ENCODE measurements around the gene CSF1R.

The CSF1R gene

DNA sequence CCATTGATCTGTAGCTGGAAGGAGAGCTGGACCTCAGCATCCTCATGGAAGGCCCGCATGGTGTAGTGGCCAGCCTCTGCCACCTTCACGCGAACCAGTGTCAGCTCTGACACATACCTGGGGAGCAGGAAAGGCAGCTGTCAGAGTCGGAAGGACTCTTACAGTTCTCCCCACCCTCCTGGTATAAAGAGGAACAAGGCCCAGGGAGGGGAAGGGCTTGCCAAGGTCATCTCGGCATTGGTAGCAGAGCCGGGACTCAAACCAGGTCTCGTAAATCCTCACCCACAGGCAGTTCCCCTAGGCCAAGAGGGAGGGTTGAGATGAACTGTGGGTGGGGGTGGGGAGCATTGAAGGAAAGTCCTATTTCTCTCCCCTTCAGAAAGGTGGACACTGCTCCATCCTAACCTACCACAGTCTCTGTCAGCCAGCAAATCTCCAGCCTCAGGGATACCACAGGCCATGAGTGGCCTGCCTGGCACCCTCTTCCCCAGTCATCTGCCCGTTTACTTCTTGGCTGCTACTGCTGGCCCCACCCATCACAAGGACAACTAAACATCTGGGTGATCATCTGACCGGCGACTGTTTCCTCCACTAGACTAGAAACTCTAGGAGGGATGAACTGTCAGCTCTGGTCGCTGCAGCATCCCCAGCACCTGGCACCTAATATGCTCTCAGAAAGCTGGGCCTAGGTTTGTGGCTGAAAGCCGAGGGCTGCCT, 45.8 kb upstream of the CSF1R start:
- TF ChIP-seq, protein P1, sequence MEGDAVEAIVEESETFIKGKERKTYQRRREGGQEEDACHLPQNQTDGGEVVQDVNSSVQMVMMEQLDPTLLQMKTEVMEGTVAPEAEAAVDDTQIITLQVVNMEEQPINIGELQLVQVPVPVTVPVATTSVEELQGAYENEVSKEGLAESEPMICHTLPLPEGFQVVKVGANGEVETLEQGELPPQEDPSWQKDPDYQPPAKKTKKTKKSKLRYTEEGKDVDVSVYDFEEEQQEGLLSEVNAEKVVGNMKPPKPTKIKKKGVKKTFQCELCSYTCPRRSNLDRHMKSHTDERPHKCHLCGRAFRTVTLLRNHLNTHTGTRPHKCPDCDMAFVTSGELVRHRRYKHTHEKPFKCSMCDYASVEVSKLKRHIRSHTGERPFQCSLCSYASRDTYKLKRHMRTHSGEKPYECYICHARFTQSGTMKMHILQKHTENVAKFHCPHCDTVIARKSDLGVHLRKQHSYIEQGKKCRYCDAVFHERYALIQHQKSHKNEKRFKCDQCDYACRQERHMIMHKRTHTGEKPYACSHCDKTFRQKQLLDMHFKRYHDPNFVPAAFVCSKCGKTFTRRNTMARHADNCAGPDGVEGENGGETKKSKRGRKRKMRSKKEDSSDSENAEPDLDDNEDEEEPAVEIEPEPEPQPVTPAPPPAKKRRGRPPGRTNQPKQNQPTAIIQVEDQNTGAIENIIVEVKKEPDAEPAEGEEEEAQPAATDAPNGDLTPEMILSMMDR (IDR thresholded peaks at IDR 0.05; ENCODE audit: insufficient read depth, low read length, missing control alignments) = no peak
- ChIA-PET POLR2A (interaction anchor here (2.8 kb wide), 1 partner anchor 11 kb away, joined by 9 read pairs; no protein-coding TSS in a partner anchor), CTCF (interaction anchor here (0.9 to 16.8 kb wide), 10 partner anchors 9 to 125 kb away, joined by 3 to 222 read pairs (median 4); no protein-coding TSS in a partner anchor)
- no peak for DNase-seq (ENCODE audit: low read depth, low spot score)
- no peak overlapping the region for H3K4me3 ChIP-seq (ENCODE audit: low read depth, low read length)

DNA sequence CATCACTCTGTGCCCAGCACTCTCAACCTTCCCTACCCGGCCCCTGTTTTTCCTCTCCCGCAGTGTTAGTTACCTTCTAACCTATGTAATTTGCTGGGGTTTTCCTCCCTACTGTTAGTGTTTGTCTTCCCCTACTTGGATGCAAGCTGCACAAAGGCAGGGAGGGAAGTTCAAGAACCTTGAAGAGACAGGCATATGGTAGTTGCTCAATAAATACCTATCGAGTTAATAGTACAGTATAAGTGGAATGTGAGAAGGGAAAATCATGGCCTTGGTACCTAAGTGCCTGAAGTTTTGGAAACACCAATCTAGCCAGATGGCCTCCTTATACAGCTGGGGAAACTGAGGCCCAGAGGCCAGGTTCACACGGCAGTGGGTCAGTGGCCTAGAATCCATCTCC, 45.1 kb upstream of the CSF1R start:
- no peak for DNase-seq (ENCODE audit: low read depth, low spot score)
- H3K4me3 ChIP-seq (ENCODE audit: low read depth, low read length) = no peak overlapping the region
- TF ChIP-seq, protein P1 (IDR thresholded peaks at IDR 0.05; ENCODE audit: insufficient read depth, low read length, missing control alignments) = no peak
- CTCF ChIA-PET = interaction anchor here (0.9 to 16.8 kb wide), 9 partner anchors 9 to 124 kb away, joined by 3 to 222 read pairs (median 6); no protein-coding TSS in a partner anchor
- POLR2A ChIA-PET = interaction anchor here (2.8 kb wide), 1 partner anchor 12 kb away, joined by 9 read pairs; no protein-coding TSS in a partner anchor

DNA sequence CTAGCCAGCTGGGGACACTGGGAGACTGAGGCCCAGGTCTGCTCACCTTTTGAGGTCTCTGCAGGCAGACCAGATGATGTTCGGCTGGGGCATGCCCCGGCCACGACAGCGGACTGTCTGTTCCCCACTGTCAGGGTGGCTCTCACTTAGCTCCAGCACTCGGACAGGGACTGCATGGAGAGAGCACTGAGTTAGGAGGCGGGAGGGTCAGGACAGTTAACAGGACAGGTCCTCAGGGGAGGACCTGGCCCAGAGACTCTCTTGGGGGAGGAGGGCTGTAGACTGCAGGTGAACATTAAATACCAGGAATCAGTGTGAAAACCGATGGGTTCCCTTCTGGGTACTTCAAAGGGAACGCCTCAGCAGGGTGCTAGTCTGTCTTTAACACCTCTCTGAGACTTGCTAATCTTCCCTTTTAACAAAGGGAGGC, 44.2 kb upstream of the CSF1R start:
- POLR2A ChIA-PET = interaction anchor here (1.0 to 2.8 kb wide), 3 partner anchors 8 to 88 kb away, joined by 3 to 9 read pairs (median 3); no protein-coding TSS in a partner anchor
- CTCF ChIA-PET = interaction anchor here (0.7 to 16.8 kb wide), 21 partner anchors 8 to 221 kb away, joined by 3 to 222 read pairs (median 4); no protein-coding TSS in a partner anchor
- TF ChIP-seq, protein P1 (IDR thresholded peaks at IDR 0.05; ENCODE audit: insufficient read depth, low read length, missing control alignments) = no peak
- H3K4me3 ChIP-seq (ENCODE audit: low read depth, low read length) = no peak overlapping the region
- DNase-seq (ENCODE audit: low read depth, low spot score) = no peak

DNA sequence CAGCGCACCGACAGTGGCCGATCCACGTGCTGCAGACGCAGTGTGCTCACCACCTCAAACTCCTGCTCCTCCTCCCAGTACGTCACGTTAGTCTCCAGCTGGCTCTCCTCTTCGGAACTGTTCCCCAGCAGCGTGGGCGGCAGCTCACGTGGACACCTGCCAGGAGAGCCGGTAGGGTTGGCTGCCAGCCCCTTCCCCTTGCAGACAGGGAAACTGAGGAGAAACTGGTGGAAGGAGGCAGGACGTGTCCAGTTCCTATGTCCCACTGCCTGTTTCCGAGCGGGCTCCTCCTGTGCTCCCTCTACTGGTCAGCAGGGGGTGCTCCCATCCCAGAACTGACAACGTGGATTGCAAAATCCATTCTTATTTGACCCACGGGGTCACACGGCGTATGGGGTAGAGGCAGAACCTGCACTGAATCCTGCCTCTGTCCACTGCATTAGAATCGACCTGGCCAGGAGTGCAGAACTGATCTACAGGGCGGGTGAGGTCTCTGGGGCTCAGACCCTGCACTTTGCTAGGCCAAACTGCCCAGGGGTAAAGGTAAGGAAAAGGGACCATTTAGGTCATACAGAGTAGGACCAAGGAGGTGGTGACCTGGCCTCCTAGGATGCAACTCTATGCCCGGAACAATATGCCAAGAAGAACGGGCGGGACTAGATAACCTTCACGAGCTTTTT, 43.6 kb upstream of the CSF1R start:
- TF ChIP-seq, protein P1 (IDR thresholded peaks at IDR 0.05; ENCODE audit: insufficient read depth, low read length, missing control alignments) = peak; percentile 95
- no peak for DNase-seq (ENCODE audit: low read depth, low spot score)
- ChIA-PET CTCF (interaction anchor here (0.6 to 16.8 kb wide), 26 partner anchors 8 to 221 kb away, joined by 3 to 222 read pairs (median 4); no protein-coding TSS in a partner anchor), POLR2A (interaction anchor here (1.0 to 2.8 kb wide), 3 partner anchors 9 to 88 kb away, joined by 3 to 9 read pairs (median 3); no protein-coding TSS in a partner anchor)
- no peak overlapping the region for H3K4me3 ChIP-seq (ENCODE audit: low read depth, low read length)

DNA sequence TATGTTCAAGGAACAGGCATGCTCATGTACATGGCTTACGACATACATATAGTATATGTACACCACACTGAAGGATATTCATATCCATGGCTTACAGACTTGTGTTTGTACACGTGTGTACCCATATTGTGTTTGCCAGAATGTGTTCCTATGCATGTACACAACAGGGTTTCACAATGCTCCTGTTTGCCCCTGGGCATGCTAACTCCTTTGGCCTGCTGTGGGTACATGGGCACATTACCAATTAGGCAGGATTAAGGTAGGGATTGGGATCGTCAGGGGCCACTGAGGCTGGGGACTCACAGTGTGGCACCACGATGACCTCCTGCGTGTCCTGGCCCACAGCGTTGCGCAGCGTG, 43.1 kb upstream of the CSF1R start:
- DNase-seq (ENCODE audit: low read depth, low spot score) = no peak
- ChIA-PET CTCF (interaction anchor here (0.6 to 16.8 kb wide), 17 partner anchors 11 to 104 kb away, joined by 3 to 222 read pairs (median 4); no protein-coding TSS in a partner anchor), POLR2A (no interaction called here)
- H3K4me3 ChIP-seq (ENCODE audit: low read depth, low read length) = no peak overlapping the region
- TF ChIP-seq, protein P1 (IDR thresholded peaks at IDR 0.05; ENCODE audit: insufficient read depth, low read length, missing control alignments) = no peak

DNA sequence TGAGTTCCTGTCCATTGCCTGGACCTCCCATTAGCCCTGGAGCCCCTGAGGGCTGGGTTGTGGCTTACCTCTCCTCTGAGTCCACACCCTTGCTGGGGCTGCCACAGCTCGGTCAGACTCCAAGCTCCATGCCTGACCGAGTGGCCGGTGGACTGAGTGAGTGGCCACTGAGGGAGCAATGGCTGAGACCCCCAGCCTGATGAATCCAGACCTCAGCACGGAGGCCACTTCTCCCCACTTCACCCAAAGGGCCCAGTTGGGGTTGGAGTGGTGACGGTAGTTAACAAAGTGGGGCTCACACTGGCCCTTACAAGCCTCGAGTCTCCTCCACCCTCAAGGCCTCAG, 40.5 kb upstream of the CSF1R start:
- ChIA-PET POLR2A (interaction anchor here (1.0 kb wide), 1 partner anchor 29 kb away, joined by 3 read pairs; the partner anchor contains the start of gene PDGFRB), CTCF (interaction anchor here (1.1 to 16.8 kb wide), 6 partner anchors 15 to 91 kb away, joined by 3 to 222 read pairs (median 12); no protein-coding TSS in a partner anchor)
- TF ChIP-seq, protein P1 (IDR thresholded peaks at IDR 0.05; ENCODE audit: insufficient read depth, low read length, missing control alignments) = no peak
- H3K4me3 ChIP-seq (ENCODE audit: low read depth, low read length) = no peak overlapping the region
- no peak for DNase-seq (ENCODE audit: low read depth, low spot score)

All from AG04449 (cell line).